ENCODE measurements around the gene ZNF407. TPM values are rescaled to one million over a fixed set of nuclear protein-coding genes. Genes with fewer than 3 reads are reported as not detected.

Gene ZNF407
- total and polyA plus RNA-seq, 12 donors: 2.5 to 14.9 (median 12.7) TPM

- no peak for DNase-seq
- Histone ChIP-seq H3K4me3 (no peak overlapping the region), H3K36me3 (peaks cover 0 to 54% (median 5%) of the 10 kb centered on the region in 9 donors), H3K4me1 (peaks cover 0 to 23% (median 0%) of the 10 kb centered on the region in 9 donors), H3K27me3 (no peaks in the 10 kb centered on the region), H3K27ac (no peak overlapping the region), H3K9me3 (no peaks in the 10 kb centered on the region)
- TF ChIP-seq, protein P1, sequence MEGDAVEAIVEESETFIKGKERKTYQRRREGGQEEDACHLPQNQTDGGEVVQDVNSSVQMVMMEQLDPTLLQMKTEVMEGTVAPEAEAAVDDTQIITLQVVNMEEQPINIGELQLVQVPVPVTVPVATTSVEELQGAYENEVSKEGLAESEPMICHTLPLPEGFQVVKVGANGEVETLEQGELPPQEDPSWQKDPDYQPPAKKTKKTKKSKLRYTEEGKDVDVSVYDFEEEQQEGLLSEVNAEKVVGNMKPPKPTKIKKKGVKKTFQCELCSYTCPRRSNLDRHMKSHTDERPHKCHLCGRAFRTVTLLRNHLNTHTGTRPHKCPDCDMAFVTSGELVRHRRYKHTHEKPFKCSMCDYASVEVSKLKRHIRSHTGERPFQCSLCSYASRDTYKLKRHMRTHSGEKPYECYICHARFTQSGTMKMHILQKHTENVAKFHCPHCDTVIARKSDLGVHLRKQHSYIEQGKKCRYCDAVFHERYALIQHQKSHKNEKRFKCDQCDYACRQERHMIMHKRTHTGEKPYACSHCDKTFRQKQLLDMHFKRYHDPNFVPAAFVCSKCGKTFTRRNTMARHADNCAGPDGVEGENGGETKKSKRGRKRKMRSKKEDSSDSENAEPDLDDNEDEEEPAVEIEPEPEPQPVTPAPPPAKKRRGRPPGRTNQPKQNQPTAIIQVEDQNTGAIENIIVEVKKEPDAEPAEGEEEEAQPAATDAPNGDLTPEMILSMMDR (IDR thresholded peaks at IDR 0.05): no peak
- WGBS, 2 donors: 92 to 94% methylated on average over 13 of the region's 13 CpGs
- intact Hi-C loops (cut with DNase I): loop anchor here in 1 of 10 donors (10.0 kb wide), 1 partner anchor 1091 kb away; no protein-coding TSS in a partner anchor
- no peak for ATAC-seq
Measured at GRCh38 chr18:74633652-74634352, 36.1 kb downstream of the ZNF407 start.

GRCh38 chr18:74635224-74635975, 37.7 kb downstream of the ZNF407 start:
- intact Hi-C loops (cut with DNase I): loop anchor here in 1 of 10 donors (10.0 kb wide), 1 partner anchor 1089 kb away; no protein-coding TSS in a partner anchor
- DNase-seq (no peak), ATAC-seq (no peak)
- no peak overlapping the region for H3K4me3 ChIP-seq
- H3K27ac ChIP-seq: no peak overlapping the region
- H3K4me1 ChIP-seq: peaks cover 0 to 23% (median 0%) of the 10 kb centered on the region in 9 donors
- no peaks in the 10 kb centered on the region for H3K9me3 ChIP-seq
- WGBS, 2 donors: 91 to 93% methylated on average over 15 of the region's 15 CpGs
- peaks cover 0 to 54% (median 5%) of the 10 kb centered on the region in 9 donors for H3K36me3 ChIP-seq
- H3K27me3 ChIP-seq: no peaks in the 10 kb centered on the region
- TF ChIP-seq, protein P1 (IDR thresholded peaks at IDR 0.05): no peak

- H3K36me3 ChIP-seq: peaks cover 0 to 46% (median 5%) of the 10 kb centered on the region in 9 donors
- TF ChIP-seq, protein P1 (IDR thresholded peaks at IDR 0.05): no peak
- H3K4me1 ChIP-seq: peaks cover 0 to 10% (median 0%) of the 10 kb centered on the region in 9 donors
- H3K9me3 ChIP-seq: no peaks in the 10 kb centered on the region
- H3K27me3 ChIP-seq: no peaks in the 10 kb centered on the region
- H3K4me3 ChIP-seq: no peak overlapping the region
- no peak for DNase-seq
- H3K27ac ChIP-seq: no peak overlapping the region
- intact Hi-C loops (cut with DNase I): loop anchor here in 1 of 10 donors (10.0 kb wide), 1 partner anchor 1088 kb away; no protein-coding TSS in a partner anchor
- WGBS, 2 donors: 95 to 100% methylated on average over 1 of the region's 1 CpG
- no peak for ATAC-seq
Measured at GRCh38 chr18:74637070-74637469, 39.4 kb downstream of the ZNF407 start.

- no peak overlapping the region for H3K4me3 ChIP-seq
- no peak for DNase-seq
- WGBS, 2 donors: 91 to 92% methylated on average over 3 of the region's 3 CpGs
- H3K9me3 ChIP-seq: no peaks in the 10 kb centered on the region
- intact Hi-C loops (cut with DNase I): loop anchor here in 1 of 10 donors (10.0 kb wide), 1 partner anchor 1087 kb away; no protein-coding TSS in a partner anchor
- TF ChIP-seq, protein P1 (IDR thresholded peaks at IDR 0.05): no peak
- H3K4me1 ChIP-seq: peaks cover 0 to 4% (median 0%) of the 10 kb centered on the region in 9 donors
- H3K27ac ChIP-seq: no peak overlapping the region
- ATAC-seq: no peak
- H3K27me3 ChIP-seq: no peaks in the 10 kb centered on the region
- peaks cover 0 to 37% (median 3%) of the 10 kb centered on the region in 9 donors for H3K36me3 ChIP-seq
Measured at GRCh38 chr18:74638210-74638609, 40.5 kb downstream of the ZNF407 start.
